ENCODE results near the gene SNX2.

DNA sequence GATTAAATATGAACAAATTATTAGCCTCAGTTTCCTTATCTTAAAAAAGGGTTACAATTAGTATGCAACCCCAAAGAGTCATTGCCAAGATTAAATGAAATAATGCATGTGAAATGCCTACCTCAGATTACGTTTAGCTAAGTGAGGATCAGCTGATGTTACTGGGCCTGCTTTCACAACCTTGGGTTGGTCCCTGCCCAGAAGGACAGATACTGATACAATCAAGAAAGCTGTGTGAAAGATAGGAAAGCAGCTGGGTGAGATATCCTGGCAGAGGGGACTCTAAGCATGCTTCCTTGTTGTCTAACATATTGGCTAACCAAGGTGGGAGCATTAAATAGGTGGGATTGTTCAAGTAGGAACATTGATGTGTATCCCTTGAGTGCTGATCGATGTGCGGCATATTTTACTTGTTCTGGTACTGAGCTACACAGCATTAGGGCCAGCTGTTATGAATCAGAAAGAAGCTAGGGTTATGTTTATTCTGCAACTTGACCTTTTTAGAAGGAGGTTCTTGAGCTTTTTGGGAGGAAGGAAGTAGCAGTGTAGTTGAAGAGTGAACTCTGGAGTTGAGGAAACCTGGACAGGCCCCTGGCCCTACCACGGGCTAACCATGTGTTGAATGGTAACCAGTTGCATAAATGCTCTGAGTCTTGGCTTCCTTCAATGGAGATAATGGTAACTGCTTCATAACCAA is 99.4 kb downstream of the SNX2 start:
- TF ChIP-seq, protein P1, sequence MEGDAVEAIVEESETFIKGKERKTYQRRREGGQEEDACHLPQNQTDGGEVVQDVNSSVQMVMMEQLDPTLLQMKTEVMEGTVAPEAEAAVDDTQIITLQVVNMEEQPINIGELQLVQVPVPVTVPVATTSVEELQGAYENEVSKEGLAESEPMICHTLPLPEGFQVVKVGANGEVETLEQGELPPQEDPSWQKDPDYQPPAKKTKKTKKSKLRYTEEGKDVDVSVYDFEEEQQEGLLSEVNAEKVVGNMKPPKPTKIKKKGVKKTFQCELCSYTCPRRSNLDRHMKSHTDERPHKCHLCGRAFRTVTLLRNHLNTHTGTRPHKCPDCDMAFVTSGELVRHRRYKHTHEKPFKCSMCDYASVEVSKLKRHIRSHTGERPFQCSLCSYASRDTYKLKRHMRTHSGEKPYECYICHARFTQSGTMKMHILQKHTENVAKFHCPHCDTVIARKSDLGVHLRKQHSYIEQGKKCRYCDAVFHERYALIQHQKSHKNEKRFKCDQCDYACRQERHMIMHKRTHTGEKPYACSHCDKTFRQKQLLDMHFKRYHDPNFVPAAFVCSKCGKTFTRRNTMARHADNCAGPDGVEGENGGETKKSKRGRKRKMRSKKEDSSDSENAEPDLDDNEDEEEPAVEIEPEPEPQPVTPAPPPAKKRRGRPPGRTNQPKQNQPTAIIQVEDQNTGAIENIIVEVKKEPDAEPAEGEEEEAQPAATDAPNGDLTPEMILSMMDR (conservative IDR thresholded peaks at IDR 0.05), result no peak
- TF ChIP-seq ZFX (IDR thresholded peaks at IDR 0.05), result no peak

All from C4-2B (cell line).